Panc1 (cell line): ENCODE data around the gene RAB7B. TPM values are rescaled to one million over a fixed set of nuclear protein-coding genes. Genes with fewer than 3 reads are reported as not detected.

ENCODE experiments used
- total RNA-seq: library from RNA; stranded (reverse); gene quantifications from one replicate; pipeline ENCODE4 v1.2.1, GENCODE V29; 2021; ENCODE audit not compliant: unreplicated experiment

The RAB7B gene
- total RNA-seq, 1 experiment from 2014 or later = 0.05 TPM

Other genes with a start within 250 kb of the RAB7B start
- gene RAB29, start 227.9 kb downstream of the RAB7B start, total RNA-seq = 15.1 TPM
- gene SLC41A1, start 190.2 kb downstream of the RAB7B start, total RNA-seq = 33.3 TPM
- 0.13 TPM for gene PM20D1, start 153.3 kb downstream of the RAB7B start, total RNA-seq
- not detected for gene SLC26A9, start 59.9 kb downstream of the RAB7B start, total RNA-seq
- gene CTSE, start 20.5 kb upstream of the RAB7B start, total RNA-seq = not detected
- gene RHEX, start 49.8 kb upstream of the RAB7B start, total RNA-seq = not detected
- gene AVPR1B, start 114.0 kb upstream of the RAB7B start, total RNA-seq = not detected
- gene FAM72A, start 199.4 kb upstream of the RAB7B start, total RNA-seq = 29.2 TPM
- 75.0 TPM for gene SRGAP2, start 200.1 kb upstream of the RAB7B start, total RNA-seq